K562 (cell line): Measurements from ENCODE around the gene NGDN. TPM values are rescaled to one million over a fixed set of nuclear protein-coding genes. Genes with fewer than 3 reads are reported as not detected.

ENCODE experiments used
- ADNP ChIP-seq: fragments of 200-800 bp; sonication (Bioruptor generic); IDR thresholded peaks from 2 replicates; pipeline ENCODE4 v1.6.1; 2016; ENCODE audit warnings: missing genetic modification characterization, missing compliant biosample characterization
- DACH1 ChIP-seq: fragments of 450-650 bp; IDR thresholded peaks from 2 replicates; pipeline ENCODE4 v1.6.1; 2018; ENCODE audit not compliant: partially characterized antibody
- ERF ChIP-seq: fragments of 450-650 bp; formaldehyde crosslinking; IDR thresholded peaks from 2 replicates; pipeline ENCODE4 v1.4.0; 2020; ENCODE audit warnings: mild to moderate bottlenecking, mixed read lengths
- MGA ChIP-seq: fragments of 450-650 bp; IDR thresholded peaks from 2 replicates; pipeline ENCODE4 v1.6.1; 2016; ENCODE audit warnings: mild to moderate bottlenecking, moderate library complexity
- POLR3G ChIP-seq: IDR thresholded peaks from 2 replicates; pipeline ENCODE4 v1.6.1; 2011; ENCODE audit not compliant: insufficient read length, insufficient replicate concordance; ENCODE audit errors: extremely low read depth
- RHOXF2B ChIP-seq: fragments of 250-450 bp; sonication (Bioruptor Pico); conservative IDR thresholded peaks from 2 replicates; pipeline ENCODE4 v1.5.1; 2021
- THAP7 ChIP-seq: fragments of 250-450 bp; sonication (Bioruptor Pico); IDR thresholded peaks from 2 replicates; pipeline ENCODE4 v1.5.0; 2021
- ZNF212 ChIP-seq: fragments of 450-650 bp; formaldehyde crosslinking; IDR thresholded peaks from 2 replicates; pipeline ENCODE4 v1.4.0; 2020; ENCODE audit warnings: mild to moderate bottlenecking
- ZNF507 ChIP-seq: conservative IDR thresholded peaks from 2 replicates; pipeline ENCODE4 v1.6.1; 2017; ENCODE audit warnings: missing genetic modification characterization, missing compliant biosample characterization
- polyA plus RNA-seq, 8 experiments: library from polyadenylated mRNA; depleted of rRNA in 4 of 8; stranded (reverse) in 5 of 8; unstranded in 3 of 8; fragments of >200 nt; fragmentation: Nextera tagmentation in 2 of 8; fragmentation: Illumina TruSeq in 1 of 8; extraction: Ambion mirVana in 2 of 8; extraction: Trizol in 1 of 8; gene quantifications; 2 replicates each; pipeline versions ENCODE4 v1.2.1 to v1.2.3, GENCODE V29; 2011 to 2014; ENCODE audit warnings: inconsistent platforms in 1 of 8, missing spikeins in 1 of 8
- total RNA-seq, 7 experiments: library from RNA; depleted of rRNA in 6 of 7; stranded (reverse); fragments of >200 nt in 6 of 7; fragmentation: Illumina TruSeq in 2 of 7; extraction: Trizol in 2 of 7; gene quantifications; 2 replicates each; pipeline versions ENCODE4 v1.2.1 to v1.2.3, GENCODE V29; 2011 to 2021; ENCODE audit warnings: low replicate concordance in 1 of 7
- TF ChIP-seq, protein P1 (sequence below): fragments of 250-450 bp; sonication (Bioruptor Pico); IDR thresholded peaks from 2 replicates; pipeline ENCODE4 v1.5.0; 2020; ENCODE audit warnings: mild to moderate bottlenecking
- TF ChIP-seq, protein P2 (sequence below): sonication (generic); formaldehyde crosslinking; IDR thresholded peaks from 2 replicates; pipeline ENCODE4 v1.5.0; 2020; ENCODE audit warnings: missing genetic modification reagents

NGDN gene
- total and polyA plus RNA-seq, 9 of the 15 experiments (the other 6 are each of a cell fraction or from before 2014, with no cell fraction given), result 42.9 to 195 (median 74.9) TPM

- no peak for TF ChIP-seq ZNF507 (tag)
- no peak for TF ChIP-seq ERF (CRISPR knock-in tag)
- TF ChIP-seq RHOXF2B, result no peak
- TF ChIP-seq, protein P1, sequence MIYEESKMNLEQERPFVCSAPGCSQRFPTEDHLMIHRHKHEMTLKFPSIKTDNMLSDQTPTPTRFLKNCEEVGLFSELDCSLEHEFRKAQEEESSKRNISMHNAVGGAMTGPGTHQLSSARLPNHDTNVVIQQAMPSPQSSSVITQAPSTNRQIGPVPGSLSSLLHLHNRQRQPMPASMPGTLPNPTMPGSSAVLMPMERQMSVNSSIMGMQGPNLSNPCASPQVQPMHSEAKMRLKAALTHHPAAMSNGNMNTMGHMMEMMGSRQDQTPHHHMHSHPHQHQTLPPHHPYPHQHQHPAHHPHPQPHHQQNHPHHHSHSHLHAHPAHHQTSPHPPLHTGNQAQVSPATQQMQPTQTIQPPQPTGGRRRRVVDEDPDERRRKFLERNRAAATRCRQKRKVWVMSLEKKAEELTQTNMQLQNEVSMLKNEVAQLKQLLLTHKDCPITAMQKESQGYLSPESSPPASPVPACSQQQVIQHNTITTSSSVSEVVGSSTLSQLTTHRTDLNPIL (CRISPR knock-in tag), result no peak
- no peak for TF ChIP-seq ZNF212 (CRISPR knock-in tag)
- TF ChIP-seq ADNP, result no peak
- no peak for TF ChIP-seq DACH1
- no peak for TF ChIP-seq THAP7
- TF ChIP-seq MGA, result no peak
- TF ChIP-seq POLR3G, result no peak
- TF ChIP-seq, protein P2, sequence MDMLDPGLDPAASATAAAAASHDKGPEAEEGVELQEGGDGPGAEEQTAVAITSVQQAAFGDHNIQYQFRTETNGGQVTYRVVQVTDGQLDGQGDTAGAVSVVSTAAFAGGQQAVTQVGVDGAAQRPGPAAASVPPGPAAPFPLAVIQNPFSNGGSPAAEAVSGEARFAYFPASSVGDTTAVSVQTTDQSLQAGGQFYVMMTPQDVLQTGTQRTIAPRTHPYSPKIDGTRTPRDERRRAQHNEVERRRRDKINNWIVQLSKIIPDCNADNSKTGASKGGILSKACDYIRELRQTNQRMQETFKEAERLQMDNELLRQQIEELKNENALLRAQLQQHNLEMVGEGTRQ (CRISPR knock-in tag), result no peak
Observed at GRCh38 chr14:23524954-23525353, 55.5 kb downstream of the NGDN start (continued).
